Fibroblast of skin of right quadriceps (primary cell): ENCODE data around the gene TNK2.
"Not testable (repeated sequence)": the region's sequence is repeated elsewhere in the genome, so short reads cannot be mapped to it uniquely, and the experiment has no call there.

ENCODE experiments used
- DNase-seq: peaks from one replicate; pipeline ENCODE4 v3.0.0-alpha.2; 2013

The TNK2 gene

DNA sequence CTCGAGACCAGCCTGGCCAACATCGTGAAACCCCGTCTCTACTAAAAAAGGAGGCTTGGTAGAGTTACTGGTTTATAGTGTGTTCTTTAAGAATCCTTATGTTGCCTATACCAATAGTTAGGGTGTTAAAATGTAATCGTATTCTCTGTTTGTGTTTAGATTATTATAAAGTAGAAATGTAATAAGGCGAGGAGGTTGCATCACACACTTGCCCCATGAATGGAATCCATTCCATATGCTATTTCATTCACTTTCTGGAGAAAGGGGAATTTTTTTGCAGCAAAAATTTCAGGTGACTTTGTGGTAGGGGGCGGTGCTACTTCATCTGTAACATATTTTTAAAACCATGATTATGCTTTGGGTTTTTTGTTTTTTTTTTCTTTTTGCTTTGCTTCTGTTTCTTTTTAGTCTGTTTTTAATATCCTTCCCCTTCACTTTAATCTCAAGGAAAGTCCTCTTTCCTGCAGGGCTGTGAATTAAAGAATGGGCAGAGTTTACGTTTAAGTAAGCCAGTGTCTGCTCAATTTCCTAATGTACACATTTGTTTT lies 63.6 kb downstream of the TNK2 start:
- DNase-seq, result no peak

DNA sequence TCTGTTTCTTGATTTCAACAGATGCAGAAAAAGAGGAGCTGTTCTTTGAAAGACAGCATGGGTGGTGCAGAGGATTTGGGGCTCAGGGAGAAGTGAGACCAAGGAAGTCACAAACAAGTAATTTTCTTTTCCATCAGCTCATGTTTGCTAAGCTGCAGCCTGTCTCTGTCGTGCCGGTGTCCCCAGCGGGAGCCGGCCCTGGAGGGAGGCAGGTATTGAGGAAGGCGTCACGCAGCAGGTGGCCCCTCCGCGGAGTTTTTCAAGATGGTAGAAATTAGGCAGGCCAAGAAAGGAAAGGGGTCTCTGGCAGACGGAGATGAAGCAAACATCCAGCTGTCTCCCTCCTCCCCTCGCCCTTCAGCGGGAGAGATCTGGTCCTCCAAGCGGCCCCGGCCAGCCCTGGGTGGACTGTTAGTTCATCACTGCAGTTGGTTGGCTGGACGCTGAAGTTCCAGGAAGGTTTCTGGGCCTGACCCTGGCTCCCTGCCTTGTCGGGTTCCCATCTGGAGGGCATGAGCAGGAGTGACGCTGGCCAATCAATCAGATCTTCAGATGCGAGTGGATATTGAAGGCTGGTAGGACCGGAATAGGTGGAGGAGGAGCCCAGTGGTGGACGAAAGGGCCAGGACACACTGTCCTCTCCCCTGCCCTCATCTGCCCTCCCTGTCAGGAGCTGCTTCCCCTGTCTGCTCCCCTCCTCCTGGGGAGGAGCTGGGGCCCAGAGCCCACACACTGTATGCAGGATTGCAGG lies 68.9 kb downstream of the TNK2 start:
- DNase-seq, result no peak

DNA sequence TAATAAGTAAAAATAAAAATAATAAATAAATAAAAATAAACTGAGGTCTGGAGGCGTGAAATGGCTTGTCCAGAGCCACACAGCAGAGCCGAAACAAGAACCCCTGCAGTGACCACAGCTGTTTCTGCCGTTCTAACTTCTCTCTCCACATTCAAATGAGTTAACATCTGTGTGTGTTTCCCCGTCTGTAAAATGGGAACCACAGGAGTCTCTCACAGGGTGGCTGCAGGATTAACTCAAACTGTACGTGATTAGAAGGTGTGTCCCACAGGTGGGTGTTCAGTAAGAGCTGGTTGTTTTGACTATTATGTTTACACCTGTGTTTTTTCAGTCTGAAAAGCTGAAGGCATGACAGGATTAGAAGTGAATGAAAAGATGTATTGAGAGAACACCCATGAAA lies 69.6 kb downstream of the TNK2 start:
- DNase-seq, result no peak

DNA sequence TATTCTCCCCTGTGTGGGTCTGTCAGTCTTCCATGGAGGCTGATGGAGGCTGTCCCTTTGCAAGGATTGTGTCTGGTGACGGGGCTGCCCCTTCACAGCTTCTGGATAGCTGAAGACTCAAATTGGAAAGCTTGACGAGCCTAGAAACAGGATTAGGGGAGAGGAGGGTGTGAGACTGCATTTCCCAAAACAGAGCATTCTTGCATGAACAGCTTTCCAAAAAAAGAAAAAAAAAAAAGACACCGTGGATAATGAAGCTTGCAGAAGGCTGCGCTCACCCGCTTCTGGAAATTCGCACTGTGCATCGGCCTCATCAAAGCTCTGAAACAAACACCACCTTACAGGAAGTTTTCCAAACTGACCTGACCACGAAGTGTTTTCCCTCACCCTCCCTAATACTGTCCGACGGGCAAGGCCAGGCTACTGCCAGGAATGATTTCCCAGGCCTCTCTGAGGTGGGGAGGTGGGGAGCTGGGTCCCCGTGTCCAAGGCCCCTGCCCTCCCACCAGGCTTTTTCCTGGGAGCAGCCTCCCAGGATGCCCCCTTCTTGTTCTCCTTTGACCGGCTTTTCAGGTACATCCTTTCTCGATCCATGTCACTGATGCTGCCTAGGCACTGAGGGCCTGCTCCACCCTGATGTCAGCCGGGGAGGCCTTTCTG lies 71.7 kb downstream of the TNK2 start:
- DNase-seq, result no peak

DNA sequence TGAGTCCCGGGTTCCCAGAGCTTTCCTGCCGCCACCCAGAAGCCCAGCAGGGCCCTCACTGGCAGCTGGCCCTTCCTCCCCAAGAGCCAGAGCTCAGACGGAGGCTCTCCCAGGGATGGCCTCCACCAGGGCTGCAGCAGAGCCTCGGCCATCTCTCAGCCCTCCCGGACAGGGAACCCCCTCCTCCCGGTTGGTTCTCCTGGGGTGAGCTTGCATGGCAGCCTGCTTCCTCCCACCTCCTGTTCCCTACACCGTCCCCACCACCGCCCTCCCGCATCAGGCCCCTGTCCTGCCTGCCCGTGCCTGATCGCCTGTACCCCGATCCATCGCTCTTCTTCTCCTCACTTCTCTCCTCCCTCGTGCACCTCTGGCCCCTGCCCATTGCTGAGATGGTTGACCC lies 72.6 kb downstream of the TNK2 start:
- DNase-seq, result no peak

DNA sequence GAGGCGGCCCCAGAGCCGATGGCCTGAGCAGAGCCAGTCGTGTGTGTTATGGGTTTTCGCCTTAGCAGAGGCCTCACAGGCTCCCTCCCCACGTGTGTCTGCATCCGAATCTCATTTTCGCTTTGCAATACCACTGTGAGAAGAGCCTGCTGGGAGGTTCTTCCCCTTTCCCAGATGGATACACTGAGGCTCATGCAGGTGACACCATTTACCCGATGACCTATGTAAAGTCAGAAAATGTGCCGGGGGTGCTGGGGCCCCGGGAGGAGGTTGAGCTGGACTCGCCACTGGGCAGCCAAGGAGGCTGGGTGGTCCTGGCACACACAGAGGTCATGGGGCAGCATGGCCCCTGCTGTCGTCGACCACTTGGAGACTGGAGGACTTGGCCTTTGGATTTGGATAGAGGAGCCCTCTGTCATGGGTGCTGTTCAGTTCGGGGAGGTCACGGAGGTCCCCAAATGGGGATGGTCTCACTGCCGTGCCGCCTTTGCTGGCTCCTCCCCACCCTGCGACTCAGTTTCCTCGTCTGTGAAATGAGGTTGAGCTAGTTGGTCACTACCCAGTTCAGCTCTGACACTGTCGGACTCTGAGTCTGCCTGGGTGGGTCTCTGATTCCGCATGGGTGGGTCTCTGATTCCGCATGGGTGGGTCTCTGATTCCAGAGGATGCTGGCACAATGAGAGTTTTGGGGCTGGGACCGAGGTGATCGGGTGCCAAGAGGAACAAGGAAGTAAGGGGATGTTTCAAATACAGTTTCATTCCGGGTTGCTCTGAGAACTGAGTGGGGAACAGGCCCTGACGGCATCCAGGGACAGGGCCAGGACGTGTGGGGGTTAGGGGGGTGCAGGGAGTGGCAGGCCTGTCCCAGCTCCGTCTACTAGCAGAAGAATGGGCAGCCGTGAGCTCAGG lies 73.4 kb downstream of the TNK2 start:
- no peak for DNase-seq

DNA sequence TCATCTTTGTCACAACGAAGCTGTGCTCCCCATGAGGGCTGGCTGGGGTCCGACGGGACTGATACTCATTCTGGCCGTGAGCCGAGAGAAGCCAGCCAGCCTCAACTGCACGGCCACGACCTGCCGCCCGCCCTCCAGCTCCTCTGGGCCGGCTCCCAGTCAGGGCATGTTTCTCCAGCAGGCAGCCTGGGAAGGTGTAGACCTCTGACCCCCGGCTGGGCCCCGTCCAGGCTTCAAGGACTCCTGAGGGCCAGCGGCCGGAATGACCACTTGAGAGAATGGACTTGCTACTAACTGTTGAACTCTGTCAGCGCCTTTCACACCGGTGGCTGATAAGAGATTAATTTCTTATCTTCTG lies 78.5 kb downstream of the TNK2 start:
- no peak for DNase-seq

DNA sequence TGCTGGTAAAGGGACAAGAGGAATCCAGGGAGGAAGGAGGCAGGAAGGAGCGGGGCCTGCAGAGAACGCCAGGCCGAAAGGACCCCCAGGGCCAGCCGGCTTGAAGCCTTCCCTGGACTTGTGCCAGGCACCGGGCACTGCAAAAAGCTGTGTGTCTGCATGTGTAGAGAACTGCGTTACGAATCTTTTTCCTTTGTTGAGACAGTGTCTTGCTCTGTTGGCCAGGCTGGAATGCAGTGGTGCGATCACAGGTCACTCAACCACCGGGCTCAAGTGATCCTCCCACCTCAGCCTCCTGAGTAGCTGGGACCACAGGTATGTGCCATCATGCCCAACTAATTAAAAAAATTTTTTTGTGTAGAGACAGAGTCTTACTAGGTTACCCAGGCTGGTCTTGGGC lies 79.6 kb downstream of the TNK2 start:
- no peak for DNase-seq

DNA sequence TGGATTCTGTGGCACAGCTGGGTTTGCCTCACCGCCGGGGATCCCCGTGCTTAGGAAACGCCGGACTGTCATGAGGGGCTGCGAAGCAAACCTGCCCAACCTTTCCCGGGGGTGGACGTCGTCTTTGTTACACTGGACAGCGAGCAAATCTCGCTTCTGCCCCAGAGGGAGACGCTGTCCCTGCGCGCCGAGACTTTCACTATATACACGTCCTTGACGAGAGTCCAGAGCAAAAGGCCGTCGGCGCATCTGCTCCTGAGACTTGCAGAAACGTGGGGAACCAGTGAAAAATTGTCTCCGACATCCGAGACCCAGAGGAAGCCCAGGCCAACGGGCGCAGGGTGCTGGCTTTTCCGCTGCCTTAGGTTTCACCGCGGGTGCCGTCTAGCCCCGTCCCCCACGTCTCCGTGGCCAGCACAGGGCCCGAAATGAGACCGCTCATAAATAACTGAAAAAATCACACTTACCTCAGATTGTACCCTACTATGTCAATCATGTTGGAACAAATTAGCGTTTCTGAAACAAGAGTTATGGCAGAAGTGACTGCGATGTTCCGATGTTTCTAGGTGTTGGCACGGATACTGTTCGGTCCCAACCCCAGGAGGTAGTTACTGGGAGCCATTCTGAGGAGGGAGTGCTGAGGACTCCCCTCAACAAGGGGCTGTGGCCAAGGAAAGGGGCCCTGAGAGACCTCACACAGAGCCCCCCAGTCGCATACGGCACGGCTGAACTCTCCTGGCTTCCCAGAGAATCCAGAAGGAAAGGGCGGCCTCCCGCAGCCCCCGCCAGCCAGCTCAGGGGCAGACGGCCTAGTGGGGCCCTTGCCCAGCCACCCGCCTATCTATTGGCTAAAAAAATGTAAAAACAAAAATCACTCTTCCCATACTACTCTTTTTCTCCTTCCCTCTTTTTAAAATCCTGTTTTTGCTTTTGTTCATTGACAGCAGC lies 82.2 kb downstream of the TNK2 start:
- no peak for DNase-seq

DNA sequence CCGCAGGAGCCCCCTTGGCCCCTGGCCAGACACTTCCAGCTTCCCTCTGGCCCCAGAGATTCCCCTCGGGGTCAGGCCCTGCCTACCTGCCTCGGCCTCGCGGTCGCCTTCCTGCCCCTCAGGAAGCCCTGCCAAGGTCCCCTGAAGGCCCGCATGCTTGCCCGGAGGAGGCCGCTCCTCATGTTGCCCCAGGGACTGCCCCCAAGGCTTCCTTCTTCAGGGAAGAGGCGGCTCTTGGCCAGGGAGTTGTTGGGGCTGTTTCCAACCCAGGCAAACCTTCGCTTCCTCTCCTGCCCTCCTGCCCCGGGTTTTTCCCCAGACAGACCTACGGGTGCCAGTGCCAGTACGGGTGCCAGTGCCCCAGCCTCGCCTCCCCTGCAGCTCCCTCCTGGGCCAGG lies 83.2 kb downstream of the TNK2 start:
- DNase-seq, result no peak

DNA sequence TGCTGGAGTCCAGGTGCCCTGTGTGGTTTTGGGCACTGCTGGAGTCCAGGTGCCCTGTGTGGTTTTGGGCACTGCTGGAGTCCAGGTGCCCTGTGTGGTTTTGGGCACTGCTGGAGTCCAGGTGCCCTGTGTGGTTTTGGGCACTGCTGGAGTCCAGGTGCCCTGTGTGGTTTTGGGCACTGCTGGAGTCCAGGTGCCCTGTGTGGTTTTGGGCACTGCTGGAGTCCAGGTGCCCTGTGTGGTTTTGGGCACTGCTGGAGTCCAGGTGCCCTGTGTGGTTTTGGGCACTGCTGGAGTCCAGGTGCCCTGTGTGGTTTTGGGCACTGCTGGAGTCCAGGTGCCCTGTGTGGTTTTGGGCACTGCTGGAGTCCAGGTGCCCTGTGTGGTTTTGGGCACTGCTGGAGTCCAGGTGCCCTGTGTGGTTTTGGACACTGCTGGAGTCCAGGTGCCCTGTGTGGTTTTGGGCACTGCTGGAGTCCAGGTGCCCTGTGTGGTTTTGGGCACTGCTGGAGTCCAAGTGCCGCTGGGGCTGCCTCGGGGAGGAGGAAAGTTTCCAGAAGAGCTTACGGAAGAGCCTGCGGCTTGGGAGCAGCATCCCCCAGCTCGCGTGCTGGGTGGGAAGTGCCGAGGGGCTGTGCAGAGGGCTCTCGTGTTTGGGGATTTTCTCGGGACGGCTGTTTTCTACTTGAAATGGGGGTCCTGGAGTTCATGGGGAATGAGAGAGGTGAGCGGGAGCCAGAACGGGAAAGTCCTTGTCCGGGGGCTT lies 83.7 kb downstream of the TNK2 start:
- not testable (repeated sequence) for DNase-seq

DNA sequence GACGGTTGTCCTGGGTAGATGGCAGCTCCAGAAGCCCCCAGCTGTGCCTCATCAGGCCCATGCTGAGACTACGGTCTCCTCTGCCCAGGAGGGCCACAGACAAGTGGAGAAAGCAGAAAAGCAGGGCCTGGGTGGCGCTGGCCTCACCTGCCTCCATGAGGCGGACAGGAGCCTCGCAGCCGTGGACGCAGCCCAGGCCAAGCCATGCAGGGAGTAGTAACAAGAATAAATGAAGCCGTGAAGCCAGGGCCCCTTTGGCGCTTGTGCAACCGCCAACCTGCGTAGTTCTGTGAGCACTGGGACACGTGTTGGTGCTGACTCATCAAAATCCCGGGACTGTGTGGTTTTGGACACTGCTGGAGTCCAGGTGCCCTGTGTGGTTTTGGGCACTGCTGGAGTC lies 84.4 kb downstream of the TNK2 start:
- no peak for DNase-seq

DNA sequence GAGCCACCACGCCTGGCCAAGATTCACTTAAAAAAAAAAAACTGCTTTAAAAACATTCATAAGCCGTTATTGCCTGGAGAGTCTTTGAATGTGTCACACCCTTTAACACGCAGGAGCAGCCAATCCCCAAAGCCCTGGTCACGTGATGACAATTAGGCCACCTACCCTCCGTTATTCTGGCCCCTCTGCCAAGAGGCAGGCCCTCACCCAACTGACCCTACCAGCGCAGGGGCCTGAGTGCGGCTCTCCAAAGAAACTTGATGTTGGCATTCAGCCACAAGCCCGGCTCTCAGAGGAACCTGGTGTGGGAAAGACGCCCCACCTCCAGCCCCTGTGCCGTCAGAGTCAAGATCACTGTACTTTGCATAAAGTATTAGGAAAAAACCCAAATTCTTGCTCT lies 85.1 kb downstream of the TNK2 start:
- DNase-seq, result no peak

DNA sequence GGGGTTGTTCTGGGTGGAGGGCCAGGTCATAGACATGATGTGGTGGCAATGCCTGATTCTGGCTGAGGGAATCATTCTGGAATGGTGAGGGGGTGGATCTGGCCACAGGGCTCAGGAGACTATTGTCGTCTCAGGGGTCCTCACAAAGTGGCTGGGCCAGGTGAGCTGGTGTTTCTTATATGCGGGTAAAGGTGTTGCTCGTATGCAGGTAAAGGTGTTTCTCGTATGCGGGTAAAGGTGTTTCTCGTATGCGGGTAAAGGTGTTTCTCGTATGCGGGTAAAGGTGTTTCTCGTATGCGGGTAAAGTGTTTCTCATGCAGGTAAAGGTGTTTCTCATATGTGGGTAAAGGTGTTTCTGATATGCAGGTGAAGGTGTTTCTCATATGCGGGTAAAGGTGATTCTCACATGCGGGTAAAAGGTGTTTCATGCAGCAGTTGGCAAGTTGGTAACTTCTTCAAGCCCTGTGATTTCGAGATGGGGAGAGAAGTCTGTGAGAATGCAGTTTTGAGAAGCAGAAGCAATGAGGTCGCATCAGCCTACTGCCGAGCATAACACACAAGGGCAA lies 86.1 kb downstream of the TNK2 start:
- DNase-seq, result no peak

DNA sequence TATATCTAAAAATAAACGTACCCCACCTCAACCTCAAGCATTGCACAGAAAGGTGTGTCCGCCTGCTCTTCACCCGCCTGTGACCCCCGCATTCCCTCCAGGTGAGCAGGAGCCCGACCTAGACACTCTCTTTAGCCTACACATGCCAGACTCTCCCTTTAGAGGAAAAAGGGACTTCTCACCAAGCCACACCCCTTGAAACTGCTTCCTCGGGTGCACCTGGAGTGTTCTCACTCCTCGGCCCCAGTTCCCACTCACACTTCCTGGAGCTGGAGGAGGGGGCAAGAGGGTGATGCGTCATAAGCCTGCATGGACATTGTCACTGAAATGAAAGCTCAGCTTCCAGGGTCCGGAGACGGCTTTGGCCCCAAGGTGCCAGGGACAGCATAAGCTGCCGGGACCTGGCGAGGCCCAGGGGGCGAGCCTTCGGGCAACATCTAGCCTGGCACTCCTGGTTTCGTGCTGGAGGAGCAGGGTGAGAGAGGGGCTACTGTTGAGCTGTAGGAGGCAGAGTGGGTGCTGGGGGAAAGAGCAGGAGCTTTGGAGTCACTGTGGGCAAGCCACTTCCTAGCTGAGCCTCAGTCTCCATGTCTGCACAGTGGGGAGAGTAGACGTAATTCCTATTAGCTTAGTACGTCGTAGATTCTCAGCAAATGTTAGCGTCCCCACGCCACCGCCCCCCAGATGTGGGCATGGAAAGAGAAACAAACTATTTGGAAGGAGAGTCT lies 86.8 kb downstream of the TNK2 start:
- DNase-seq, result no peak

DNA sequence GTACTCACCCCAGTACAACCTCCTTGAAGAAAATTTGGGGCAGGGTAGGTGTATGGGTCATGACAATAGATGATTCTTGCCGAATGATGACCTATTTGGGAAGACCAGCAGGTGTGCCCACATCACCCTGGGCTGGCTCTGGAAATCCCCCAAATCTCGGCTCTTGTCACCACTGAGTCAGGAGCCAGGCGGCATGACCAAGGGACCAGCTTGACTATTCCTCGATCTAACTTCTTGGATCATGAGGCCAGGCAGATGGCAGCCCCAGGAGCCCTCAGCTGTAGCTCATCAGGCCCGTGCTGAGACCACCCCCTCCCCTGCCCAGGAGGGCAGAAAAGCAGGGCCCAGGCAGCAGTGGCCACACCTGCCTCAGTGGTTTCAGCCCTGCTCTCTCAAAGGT lies 87.5 kb downstream of the TNK2 start:
- no peak for DNase-seq

DNA sequence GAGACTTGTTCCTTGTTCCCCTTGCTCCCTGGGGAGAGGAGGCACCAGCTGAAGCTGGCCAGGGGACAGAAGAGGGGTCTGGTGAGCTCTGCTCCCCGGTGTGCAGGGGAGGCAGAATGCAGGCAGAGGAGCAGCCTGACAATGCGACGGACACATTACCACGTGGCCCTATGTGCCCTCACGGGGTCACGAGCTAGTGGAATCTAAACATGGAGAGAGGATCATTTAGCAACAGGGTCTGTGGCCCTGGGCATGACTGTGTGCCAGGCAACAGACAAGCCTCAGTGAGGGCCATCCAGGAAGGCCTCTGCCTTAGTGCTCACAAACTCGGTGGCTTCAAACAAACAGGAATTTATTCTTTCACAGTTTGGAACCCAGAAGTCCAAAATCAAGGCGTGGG lies 88.2 kb downstream of the TNK2 start:
- DNase-seq, result no peak

DNA sequence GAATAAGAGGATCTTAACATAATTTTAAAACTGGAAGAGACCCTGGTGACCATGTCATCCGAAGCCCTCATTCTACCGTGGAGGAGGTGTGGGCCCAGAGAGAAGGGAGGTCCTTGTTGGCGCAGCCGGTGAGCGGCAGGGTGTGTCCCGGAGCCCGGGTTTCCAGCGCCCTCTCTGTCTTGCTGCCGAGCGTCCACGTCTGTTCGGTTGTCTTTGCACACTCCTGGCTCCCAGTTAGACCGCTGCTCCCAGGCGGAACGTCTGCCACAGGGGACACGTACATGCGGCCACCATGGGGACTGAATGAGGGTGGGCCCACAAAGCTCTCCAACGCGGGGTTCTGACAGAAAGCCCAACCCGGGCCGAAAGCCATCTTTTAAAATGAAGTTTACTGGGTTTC lies 90.0 kb downstream of the TNK2 start:
- no peak for DNase-seq

DNA sequence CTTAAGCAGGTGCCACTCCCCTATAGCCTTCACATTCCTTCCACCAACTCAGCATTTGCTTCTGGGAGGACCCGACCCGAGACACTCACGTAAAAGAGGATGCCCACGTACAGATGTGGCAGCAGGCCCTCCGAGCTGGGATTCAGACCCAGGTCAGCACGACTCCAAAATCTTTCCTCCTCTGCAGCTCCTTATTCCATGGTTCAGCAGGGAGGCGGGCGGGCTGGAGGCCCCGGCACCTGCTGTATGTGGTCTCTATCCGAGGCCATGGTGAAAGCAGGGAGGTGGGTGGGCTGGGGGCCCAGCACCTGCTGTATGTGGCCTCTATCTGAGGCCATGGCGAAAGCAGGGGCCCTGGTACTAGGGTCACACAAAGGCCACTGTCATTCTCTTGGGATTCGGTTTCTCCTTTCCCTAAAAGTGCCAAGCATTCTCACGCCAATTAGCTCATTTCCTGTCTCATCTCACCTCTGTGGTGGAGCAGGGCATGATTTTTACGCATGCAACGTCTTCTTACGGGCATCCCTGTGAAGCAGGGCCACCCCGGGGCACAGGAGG lies 90.7 kb downstream of the TNK2 start:
- no peak for DNase-seq

DNA sequence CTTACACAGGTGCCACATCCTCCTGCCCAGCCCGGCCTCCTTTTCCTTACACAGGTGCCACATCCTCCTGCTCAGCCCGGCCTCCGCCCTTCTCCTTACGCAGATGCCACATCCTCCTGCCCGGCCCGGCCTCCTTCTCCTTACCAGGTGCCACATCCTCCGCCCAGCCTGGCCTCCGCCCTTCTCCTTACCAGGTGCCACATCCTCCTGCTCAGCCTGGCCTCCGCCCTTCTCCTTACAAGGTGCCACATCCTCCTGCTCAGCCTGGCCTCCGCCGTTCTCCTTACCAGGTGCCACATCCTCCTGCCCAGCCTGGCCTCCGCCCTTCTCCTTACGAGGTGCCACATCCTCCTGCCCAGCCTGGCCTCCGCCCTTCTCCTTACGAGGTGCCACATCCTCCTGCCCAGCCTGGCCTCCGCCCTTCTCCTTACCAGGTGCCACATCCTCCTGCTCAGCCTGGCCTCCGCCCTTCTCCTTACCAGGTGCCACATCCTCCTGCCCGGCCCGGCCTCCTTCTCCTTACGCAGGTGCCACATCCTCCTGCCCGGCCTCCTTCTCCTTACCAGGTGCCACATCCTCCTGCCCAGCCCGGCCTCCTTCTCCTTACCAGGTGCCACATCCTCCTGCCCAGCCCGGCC lies 92.0 kb downstream of the TNK2 start:
- not testable (repeated sequence) for DNase-seq
